HG02973 (cell line): ENCODE data around the gene LILRB3.
"Not testable (repeated sequence)": the region's sequence is repeated elsewhere in the genome, so short reads cannot be mapped to it uniquely, and the experiment has no call there.

Experiments
- ATAC-seq: cut with Tn5 transposase; IDR thresholded peaks from one replicate; pipeline ENCODE4 v1.9.1; 2021; ENCODE audit warnings: moderate library complexity; ENCODE audit not compliant: unreplicated experiment

Gene LILRB3

DNA sequence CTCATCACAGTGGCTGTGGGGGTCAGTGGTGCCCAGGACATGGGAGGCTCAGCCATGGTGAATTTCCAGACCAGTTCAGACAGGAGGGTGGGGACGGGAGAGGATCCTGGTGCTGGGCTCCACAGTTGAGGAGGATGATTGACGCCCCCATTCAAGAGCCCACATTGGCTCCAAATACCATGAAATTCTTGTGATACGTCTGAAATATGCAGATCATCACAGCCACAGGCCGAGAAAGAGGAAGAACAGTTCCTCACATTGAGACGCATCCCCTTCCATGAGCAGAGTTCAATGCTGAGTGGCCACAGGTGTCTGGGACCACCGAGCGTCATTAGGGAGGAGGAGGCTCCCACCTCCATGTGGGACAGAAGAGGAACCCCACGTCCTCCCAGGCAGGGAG is 21.0 kb upstream of the LILRB3 start:
- not testable (repeated sequence) for ATAC-seq

DNA sequence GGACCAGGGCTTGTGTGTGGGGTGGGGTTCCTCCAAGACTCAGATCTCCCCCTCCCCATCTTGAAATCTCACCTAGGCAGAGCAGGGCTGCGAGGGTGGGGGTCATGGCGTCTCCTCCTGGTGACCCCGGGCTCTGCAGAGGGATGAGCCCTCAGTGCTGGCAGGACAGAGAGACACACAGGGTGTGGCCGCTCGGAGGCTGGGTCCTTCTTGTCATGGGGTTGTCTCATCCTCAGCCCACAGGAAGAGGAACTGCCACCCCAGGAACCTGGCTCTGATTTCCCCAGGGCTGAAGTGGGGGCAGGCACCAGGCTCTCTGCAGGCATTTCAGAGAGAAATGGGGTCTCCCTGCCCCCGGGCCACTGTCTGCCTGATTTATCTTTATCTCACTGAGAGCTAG is 19.8 kb upstream of the LILRB3 start, which contains the start of gene LILRA6:
Gene LILRA6, minus strand, starts transcription at position 145 of the 400 bp plus-strand sequence.
- ATAC-seq = not testable (repeated sequence)

DNA sequence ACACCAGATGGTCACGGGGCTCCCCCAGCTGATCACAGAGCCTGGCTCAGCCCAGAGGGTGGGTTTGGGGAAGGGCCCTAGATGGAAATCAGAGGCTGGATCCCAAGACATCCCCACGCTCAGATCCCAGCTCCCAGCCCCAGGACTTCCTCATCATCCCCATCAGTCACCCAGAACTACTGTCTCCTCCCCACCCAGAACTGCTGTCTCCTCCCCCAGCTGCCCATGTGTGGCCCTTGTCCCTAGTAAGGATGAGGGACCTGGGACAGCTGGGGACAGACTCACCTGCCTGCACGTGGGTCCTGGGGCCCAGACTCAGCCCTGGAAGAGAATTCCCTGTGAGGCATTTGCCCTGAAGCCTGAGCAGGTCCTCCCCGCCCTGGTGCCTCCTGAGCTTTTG is 19.4 kb upstream of the LILRB3 start:
- not testable (repeated sequence) for ATAC-seq

DNA sequence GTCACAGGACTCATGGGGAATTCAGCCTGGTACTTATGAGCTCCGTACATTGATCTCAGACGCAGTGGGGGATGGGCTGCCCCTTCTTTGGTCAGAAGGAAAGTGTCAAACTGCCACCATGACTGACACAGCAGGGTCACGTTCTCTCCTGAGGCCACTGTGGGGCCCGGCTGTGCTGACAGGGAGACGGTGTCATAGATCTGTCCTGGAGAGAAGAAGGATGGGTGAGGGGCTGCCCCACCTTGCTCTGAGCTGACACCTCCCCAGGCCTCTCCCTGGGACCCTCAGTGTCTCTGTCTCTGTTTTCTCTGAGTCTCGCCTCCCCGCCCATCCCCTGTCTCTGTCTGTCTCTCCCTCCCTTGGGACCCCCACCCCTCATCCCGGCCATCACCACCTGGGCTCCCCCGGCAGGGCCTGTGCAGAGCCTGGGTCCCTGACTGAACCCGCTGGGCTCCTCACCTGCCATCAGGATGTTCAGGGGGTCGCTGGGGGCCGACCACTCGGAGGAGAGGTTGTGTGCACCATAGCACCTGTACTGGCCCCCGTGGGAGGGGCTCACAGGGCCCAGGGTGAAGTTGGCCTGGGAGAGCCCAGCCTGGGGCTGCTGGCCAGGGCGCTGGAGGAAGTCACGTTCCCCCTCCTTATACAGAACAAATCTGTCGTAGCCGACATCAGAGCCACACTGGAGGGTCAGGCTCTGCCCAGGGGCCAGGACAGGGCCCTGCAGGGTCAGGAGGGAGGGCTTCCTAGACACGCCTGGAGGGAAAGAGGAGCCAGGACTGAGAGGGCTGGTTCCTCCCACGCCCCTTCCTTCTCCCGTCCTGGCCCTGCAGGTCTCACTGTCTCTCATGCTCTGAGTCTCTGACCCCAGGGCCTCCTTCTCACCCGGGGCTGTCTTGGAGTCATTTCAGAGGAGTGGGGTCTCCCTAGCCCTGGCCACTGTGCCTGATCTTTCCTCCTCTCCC is 17.8 kb upstream of the LILRB3 start:
- not testable (repeated sequence) for ATAC-seq

DNA sequence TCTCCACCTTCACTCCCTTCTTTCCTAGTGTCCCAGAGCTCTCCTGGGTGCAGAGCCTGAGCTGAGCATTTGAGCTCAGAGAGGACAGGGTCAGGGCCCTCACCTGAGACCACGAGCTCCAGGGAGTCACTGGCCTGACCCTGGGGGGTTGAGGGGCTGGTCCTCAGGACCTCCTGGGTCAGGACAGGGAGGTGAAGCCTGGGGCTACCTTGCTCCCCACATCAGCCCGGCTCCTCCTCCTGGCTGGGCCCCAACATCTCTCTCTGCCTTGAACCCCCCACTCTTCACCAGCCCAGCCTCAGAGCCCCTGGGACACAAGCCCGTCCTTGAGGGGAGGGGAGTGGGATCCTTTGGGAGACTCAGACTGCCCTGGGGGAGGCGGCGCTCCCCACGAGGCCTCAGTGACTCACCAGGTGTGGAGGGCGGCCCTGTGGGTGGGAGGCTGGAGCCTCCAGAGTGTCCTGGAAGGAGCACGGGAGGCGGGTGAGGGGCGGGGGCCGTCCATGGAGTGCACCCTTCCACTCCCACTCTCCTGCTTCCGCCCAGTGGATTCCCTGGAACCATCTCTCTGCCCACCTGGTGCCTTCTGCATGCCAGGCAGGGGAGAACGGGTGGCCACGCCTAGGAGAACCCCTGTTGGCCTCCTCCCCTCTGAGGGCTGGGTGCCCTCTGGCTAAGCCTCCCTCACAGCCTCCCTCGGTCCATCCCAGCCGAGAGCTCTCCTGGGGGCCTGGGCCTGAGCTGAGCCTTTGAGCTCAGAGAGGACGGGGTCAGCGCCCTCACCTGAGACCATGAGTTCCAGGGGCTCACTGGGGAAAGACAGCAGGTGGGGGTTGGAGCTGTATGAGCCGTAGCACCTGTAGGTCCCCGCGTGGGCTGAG is 16.9 kb upstream of the LILRB3 start:
- not testable (repeated sequence) for ATAC-seq

DNA sequence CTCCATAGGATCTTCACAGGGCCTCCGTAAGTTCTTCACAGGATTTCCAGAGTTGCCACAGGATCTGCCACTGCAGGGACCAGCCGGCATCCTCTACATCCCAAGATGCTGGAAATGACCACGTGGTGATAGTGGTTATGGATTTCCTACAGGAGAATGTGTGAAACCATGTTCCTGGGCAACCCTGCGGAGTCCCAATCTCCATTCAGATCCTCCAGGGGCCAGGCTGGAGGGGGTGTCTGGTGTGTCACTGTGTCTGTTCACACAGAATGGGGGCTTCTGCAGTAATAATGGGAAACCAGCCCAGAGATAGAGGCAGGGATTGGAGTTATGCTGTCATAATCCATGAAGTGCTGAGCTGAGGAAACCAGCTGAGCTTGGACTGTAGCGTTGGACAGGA is 11.1 kb upstream of the LILRB3 start:
- no peak for ATAC-seq

DNA sequence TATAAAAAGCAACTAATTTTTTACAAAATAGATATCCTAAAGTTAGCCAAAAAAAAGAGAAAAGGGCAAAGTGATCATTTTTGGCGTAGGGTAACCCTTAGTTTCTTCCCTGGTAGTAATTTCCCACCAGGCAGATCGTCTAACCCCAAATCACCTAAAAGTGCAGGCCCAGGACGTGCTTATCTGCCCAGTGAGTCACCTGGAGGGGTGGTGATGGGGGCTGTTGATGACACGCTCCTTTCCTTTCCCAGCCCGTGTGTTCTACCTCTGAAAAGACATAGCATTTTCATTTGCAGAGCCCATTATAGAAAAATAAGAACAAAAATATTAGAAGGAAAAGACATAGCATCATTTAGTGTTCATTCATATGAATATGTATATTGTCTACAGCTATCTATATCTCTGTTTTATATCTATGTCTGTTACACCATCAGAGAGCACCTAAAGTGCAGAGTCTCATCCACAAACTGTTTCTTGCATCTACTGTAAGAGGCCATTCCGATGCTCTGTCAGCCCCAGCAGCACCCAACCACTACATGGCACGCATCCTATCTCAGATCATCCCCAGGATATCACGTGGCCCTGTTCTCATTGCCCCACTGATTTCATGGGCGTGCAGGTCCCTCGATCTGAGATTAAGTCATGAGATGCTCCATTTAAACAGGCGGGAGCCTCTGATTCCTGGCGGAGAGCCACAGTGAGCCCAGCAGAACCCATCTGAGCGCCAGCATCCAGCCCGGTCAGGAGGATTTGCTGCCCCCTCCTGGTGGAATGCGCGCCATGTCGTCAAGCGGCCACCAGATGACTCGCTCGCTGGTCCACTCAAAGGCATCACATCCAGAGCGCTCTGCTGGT is 8.5 kb upstream of the LILRB3 start:
- ATAC-seq = no peak

DNA sequence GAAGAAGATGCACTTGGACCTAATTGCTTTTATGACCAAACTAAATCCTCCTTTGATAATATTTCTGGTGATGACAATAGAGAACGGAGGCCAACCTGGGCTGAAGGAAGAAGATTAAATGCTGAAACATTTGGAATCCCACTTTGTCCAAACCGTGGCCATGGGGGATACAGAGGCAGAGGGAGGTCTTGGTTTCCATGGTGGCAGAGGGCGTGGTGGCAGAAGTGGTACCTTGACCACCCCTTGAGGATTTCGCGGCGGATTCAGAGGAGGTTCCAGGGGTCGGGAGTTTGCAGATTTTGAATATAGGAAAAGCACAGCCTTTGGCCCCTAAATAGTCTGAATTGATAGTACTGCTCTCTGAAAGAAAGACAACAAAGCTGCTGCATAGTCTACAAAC is 7.2 kb upstream of the LILRB3 start:
- no peak for ATAC-seq

DNA sequence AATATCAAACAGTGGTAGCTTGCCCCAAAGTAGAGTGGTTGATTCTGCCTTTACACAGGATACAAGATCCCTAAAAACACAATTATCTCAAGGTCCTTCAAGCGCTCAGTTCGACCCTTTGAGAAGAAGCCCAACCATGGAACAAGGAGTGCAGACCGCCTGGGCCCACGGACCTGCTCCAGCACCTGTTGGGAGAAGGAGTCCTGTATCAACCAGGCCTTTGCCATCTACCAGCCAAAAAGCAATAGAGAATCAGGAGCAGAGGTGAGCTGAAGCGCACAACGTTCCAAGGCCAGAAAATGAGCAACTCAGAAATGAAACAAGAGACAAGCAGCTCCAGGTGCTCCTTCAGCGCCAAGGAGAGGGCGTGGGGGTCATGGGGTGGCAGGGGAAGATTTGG is 6.3 kb upstream of the LILRB3 start:
- no peak for ATAC-seq

DNA sequence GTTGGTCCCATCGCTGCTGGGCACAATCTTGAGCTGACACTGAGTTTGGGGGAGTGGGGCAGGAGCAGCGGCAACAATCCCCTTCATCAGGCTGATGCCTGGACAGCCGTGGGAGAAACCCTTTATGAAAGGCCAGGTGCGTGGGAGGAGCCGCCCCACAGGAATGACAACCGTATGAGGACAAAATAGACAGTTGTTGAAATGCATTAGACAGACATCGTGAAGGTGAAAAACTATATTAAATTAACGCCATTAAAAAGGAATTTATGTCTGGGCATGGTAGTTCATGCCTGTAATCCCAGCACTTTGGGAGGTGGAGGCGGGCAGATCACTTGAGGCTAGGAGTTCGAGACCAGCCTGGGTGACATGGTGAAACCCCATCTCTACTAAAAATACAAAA is 1.8 kb upstream of the LILRB3 start:
- not testable (repeated sequence) for ATAC-seq

DNA sequence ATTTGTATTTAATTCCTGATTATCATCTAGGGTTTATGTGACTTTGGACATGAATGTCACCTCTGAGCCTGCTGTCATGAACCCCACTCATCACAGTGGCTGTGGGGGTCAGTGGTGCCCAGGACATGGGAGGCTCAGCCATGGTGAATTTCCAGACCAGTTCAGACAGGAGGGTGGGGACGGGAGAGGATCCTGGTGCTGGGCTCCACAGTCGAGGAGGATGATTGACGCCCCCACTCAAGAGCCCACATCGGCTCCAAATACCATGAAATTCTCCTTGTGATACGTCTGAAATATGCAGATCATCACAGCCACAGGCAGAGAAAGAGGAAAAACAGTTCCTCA is 1.1 kb upstream of the LILRB3 start:
- ATAC-seq = not testable (repeated sequence)

DNA sequence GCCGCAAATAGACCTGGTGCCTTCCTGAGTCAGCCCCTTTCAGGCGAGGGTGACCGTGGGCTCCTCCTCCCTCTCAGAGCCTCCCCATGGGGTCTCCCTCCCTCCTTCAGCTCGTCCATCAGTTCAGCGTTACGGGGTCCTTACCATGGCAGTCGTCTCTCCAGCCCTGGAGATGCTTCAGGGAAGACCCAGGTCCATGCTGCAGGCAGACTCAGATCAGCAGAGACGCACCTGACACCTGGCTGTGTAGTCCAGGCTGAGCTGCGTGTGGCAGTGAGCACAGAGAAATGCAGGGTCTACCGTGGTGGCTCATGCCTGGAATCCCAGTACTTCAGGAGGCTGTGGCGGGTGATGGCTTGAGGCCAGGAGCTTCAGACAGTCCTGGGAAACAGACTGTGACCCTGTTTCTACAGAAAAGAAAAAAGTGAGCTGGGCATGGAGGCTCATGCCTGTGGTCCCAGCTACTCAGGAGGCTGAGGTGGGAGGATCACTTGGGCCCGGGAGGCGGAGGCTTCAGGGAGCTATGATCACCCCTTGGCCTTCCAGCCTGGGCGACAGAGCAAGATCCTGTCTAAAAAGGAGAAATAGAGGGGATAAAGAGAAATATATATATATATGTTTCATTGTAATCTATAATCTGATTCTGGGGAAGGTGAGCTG is 600 bp upstream of the LILRB3 start:
- ATAC-seq = not testable (repeated sequence)

DNA sequence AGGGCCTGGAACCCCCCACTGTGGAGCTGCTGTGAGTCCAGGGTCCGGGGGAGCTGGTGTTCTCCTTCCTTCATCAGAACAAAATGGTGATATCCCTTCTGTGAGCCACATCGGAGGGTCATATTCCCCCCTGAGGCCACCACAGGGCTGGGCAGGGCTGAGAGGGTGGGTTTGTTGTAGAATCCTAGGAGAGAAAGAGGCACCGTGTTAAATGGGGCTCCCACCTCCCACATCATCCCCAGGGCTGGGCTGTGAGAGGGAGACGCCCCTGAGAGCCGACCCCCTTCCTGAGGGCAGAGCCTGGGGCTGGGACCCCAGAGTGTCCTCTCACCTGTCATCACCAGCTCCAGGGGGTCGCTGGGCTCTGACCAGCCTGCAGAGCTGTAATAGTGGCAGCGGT is 860 bp downstream of the LILRB3 start:
- not testable (repeated sequence) for ATAC-seq

DNA sequence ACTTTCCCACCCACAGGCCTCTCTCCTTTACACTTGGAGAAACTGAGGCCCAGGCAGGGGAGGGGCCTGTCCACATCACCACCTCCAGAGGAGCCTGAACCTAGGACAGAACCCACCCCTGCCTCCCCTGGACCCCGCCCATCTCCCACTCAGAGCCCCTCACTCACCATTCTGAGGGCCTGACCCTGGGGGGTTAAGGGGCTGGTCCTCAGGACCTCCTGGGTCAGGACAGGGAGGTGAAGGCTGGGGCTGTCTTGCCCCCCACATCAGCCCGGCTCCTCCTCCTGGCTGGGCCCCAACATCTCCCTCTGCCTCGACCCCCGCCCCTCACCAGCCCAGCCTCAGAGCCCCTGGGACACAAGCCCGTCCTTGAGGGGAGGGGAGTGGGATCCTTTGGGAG is 3.1 kb downstream of the LILRB3 start:
- ATAC-seq = not testable (repeated sequence)

DNA sequence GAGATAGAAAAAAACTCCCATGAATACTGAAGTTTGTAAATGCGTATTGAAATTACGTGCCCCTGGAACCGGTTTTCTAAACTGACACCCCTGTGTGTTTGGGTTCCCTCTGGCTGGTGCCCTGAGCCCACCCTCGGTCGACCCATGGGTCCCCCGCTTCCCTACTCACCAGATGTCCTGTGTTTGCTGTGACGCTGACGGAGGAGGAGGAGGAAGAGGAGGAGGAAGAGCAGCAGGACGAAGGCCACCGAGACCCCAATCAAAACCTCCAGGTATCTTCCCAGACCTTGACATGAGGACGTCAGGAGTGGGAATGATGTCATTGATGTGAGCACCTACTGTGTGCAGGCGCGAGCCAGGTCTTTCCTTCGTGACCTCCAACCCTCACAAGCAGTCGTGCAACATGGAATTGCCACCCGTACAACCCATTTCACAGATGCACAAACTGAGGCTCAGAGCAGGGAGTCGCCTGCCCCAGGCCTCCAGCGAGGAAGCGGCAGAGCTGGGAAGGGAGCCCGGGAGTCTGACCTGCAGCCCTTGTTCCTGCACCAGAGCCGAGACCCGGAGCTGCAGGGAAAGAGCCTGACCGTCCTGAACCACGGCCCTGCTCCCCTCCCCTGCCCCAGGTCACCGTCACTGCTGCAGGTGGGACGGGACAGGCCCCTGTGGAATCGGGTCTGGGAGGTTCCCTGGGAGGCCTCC is 3.7 kb downstream of the LILRB3 start:
- no peak for ATAC-seq

DNA sequence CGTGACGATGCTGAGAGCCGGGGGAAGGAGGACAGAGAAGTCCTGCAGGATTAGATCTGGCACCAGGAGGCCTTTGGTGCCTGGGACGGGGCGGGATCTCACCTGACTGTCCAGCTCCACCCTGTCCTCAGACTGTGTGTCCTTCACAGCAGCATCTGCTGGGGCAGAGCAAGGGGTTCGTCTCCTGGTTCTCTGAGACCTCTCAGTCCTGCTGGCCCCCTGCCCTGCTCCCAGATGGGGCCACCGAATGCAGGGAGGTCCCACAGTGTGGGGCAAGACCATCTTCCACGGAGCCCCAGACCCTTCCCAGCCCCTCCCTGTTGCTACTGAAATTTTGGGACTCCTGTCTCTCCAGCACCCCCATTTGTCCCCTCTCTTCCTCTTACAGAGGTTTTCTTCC is 4.5 kb downstream of the LILRB3 start:
- ATAC-seq = no peak

DNA sequence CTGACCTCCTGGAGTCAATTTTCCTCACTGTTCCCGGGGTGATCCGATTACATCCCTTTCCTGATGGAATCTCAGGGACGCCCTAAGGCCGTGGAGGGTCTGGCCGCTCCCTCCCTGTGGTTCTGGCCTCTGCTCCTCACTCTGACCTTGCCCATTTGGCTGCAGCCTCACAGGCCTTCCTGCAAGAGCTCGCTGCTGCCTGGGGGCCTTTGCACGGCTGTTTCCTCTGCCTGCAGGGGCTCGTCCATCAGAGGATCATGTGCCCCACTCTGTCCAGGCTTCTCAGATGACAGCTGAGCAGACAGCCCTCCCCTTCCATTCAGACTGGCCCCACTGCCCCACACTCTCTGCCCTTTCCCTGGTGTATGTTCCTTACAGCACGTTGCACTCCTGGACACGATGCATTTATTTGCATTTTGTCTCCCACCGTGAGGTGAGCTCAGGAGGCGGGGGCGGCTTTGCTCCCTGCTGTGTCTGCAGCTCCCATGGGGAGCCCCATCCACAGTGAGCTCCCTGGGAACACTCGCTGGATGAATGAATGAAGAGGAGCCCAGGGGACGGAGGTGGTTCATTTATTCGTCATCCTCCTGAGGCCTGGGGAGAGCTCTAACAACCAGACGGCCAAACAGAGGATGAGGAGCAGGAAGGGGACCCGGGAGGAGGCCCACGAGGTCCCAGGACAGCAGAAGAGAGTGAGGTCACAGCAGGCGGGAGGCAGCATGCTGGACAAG is 5.1 kb downstream of the LILRB3 start:
- not testable (repeated sequence) for ATAC-seq

DNA sequence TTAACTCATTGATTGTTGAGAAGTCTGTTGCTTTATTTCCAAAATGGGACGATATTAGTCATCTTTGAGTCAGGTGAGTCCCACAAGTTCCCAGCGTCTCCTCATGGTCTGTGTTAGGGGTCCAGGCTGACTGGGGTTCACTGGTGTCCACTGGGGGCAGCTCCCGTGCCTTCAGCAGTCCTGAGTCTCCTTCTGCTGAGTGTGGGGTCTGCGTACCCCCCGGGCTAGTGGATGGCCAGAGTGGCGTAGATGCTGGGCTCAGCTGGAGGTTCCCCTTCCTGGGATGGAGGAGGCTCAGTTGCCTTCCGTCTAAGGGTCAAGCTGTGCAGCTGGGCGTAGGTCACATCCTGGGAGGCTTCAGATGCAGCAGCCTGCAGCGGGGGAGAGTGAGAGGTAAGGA is 5.9 kb downstream of the LILRB3 start:
- ATAC-seq = no peak

DNA sequence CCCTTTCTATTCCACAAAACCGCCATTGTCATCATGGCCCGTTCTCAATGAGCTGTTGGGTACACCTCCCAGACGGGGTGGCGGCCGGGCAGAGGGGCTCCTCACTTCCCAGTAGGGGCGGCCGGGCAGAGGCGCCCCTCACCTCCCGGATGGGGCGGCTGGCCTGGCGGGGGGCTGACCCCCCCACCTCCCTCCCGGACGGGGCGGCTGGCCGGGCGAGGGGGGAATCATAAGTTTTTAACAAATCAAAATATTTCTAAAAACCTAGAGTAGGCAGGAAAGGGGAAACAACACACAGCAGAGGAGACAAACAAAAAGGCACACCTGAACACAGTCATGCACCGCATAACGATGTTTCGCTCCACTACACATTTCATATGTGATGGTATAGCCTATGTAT is 8.1 kb downstream of the LILRB3 start:
- not testable (repeated sequence) for ATAC-seq
